Omental fat pad (tissue), 4 donors: ENCODE data around the gene GNB5. TPM values are rescaled to one million over a fixed set of nuclear protein-coding genes. Genes with fewer than 3 reads are reported as not detected.
"Not testable (repeated sequence)": the region's sequence is repeated elsewhere in the genome, so short reads cannot be mapped to it uniquely, and the experiment has no call there.

ENCODE experiments used
- ATAC-seq: fragments of 150-250 bp; one replicate; pipeline ENCODE4 v1.9.1; 2016; ENCODE audit warnings: mild to moderate bottlenecking, moderate library complexity; ENCODE audit not compliant: low FRiP score
- DNase-seq: peaks from one replicate; pipeline ENCODE4 v3.0.0-alpha.2; 2019; ENCODE audit warnings: low spot score
- total RNA-seq, 4 donors: library from RNA; depleted of rRNA; stranded (reverse); fragments of >200 nt; gene quantifications; one replicate each; pipeline ENCODE4 v1.1.0, GENCODE V29; 2016
- TF ChIP-seq, protein P1 (sequence below), 3 donors: fragments of 450-650 bp; IDR thresholded peaks; one replicate each; pipeline ENCODE4 v1.5.1; 2016 to 2017; ENCODE audit warnings: antibody characterized with exemption in 3 of 3, mild to moderate bottlenecking in 3 of 3, moderate library complexity in 2 of 3

The GNB5 gene
- total RNA-seq, 4 donors from 2014 or later = 17.2 to 27.1 (median 19.3) TPM

DNA sequence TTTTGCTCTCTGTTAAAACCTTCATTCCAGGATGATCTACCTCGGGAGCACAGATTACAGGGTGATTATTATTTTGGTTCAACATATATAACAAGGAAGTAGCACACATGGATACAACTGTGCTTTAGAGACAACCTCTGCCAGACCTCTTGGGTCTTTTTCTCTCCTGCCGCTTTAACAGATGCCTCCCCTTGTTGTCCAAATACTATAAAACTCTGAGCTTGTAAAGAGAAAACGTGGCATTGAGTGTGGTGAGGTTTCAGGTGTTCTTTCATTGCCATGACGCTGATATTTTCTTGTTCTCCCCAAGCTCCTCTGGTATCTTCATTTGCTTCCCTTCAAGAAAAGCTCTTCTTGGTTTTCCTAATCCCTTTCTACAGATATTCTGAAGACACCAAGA lies 107.6 kb downstream of the GNB5 start:
- no peak for DNase-seq
- TF ChIP-seq, protein P1, sequence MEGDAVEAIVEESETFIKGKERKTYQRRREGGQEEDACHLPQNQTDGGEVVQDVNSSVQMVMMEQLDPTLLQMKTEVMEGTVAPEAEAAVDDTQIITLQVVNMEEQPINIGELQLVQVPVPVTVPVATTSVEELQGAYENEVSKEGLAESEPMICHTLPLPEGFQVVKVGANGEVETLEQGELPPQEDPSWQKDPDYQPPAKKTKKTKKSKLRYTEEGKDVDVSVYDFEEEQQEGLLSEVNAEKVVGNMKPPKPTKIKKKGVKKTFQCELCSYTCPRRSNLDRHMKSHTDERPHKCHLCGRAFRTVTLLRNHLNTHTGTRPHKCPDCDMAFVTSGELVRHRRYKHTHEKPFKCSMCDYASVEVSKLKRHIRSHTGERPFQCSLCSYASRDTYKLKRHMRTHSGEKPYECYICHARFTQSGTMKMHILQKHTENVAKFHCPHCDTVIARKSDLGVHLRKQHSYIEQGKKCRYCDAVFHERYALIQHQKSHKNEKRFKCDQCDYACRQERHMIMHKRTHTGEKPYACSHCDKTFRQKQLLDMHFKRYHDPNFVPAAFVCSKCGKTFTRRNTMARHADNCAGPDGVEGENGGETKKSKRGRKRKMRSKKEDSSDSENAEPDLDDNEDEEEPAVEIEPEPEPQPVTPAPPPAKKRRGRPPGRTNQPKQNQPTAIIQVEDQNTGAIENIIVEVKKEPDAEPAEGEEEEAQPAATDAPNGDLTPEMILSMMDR (IDR thresholded peaks at IDR 0.05) = no peak
- no peak for ATAC-seq

DNA sequence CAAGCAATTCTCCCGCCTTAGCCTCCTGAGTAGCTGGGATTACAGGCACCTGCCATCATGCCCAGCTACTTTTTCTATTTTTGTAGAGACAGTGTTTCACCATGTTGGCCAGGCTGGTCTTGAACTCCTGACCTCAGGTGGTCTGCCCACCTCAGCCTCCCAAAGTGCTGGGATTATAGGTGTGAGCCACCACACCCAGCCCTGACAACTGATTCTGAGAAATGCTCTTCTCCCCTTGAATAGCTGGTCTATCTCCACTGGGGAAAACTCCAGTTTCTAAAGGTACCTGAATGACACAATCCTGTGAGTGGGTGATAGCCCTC lies 108.2 kb downstream of the GNB5 start:
- ATAC-seq, DNase-seq: not testable (repeated sequence)

DNA sequence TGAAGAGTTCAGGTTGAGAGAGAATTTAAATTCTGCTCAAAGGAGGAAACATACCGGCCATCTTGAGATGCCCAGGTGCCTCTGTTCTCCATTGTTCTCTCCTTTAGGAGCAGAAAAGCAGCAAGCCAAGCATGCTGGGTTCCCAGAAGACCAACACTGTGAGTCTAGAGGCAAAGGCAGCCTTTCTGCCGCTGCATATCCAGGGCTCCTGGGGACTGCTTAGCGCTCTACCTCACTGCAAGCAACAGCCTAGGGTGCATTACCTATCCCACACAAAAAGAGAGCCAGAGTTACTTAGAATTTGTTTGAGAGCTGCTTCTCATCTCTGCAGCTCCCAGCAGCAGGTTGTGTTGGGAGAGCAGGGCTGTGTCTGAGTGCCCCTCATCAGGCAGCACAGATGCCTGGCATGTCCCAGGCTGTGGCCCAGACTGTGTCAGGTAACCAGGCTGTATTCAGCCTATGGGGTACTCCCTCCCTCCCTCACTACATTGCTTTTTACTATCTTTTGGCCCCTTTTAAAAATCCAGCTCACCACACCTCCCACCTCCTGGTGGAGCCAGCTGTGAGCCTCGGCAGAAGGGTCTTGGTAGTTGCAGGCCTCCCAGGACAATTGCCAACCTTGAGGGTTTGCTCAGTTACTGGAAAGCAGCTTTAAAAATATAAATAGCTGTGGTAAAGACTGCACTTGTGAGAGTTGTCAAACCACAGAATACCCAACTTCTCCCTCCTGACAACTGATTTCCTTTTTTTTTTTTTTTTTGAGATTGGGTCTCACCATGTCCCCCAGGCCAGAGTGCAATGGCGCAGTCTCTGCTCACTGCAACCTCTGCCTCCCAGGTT lies 108.8 kb downstream of the GNB5 start:
- TF ChIP-seq, protein P1 (IDR thresholded peaks at IDR 0.05) = no peak
- no peak for ATAC-seq
- no peak for DNase-seq

DNA sequence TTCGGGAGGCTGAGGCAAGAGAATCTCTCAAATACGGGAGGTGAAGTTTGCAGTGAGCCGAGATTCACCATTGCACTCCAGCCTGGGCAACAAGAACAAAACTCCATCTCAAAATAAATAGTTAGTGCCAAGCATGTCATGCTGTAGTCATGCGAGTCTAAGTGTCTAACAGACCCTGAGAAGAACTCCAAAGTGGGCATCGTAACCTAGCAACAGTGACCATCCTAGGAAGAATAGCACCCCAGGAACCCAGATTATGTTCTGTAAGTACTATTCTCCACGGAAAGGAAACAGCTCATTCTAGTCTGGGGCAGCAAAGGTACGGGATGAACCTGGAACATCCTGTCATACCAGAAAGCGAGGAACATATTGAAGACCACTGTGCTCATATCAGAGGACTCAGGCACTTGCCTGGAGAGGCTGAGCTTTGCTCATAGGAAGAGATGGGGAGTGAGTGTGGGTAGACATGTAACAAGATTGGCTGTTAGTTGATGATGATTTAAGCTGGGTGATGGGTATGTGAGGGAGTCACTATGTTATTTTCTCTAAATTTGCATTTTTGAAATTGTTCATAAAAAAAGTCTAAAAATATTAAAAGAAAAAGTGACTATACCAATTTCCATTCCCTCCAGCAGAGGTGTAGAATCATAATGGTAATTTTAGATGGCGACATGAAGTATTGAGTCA lies 110.3 kb downstream of the GNB5 start:
- no peak for DNase-seq
- no peak for ATAC-seq
- TF ChIP-seq, protein P1 (IDR thresholded peaks at IDR 0.05) = no peak

DNA sequence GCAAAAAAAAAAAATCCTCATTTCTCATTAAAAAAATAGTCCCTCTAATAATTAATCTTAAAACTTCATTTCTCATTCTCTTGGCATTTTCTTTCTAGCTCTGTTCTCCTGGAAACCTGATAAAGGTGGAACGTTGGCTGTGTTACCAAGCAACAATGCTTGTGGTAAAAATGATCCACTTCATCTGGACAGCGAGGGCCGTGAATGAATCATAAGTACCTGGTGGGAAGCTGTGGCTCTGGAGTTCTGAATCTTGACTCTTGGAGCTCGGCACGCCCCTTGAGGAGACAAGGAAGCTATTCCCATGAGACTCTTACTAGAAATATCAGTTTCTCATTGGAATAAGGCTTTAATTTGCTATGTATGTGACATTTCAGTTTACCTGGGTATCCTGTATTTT lies 111.2 kb downstream of the GNB5 start:
- ATAC-seq (peak; percentile 58), DNase-seq (no peak)
- TF ChIP-seq, protein P1 (IDR thresholded peaks at IDR 0.05) = no peak

DNA sequence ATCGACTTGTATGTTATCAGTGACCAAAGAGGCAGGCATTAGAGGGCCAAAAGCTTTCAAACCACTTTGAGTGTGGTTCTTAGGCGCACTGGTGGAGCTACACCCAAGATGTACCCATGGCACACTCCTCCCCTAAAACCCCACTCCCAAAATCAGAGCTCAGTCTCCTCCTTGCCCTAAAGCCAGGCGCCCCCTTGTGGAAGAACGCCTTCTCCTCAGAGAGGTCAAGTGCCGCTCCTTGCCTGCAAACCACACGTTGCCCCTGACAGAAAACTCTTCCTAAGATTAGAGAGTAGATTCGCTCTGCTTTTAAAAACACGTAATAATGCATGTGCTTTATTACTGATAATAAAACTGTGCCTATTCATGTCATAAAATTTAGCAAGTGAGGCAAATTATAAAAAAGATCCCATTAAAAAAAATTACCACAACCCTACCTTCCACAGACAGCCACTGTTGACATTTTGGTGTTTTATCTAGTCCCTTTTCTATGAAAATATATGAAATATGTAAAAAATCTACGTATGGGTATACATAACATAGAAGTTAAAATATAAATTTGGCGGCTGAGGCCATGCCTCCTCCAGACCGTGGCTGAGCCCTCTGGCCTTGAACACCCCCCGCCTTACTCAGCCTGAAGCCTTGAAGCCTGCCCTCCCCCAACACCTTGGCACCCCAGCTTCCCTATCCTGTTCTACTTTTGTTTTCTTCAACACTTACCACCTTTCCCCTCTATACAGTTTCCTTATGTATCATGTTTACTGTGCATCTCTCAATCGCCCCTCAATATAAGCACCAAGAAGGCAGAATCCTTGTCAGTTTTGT lies 112.1 kb downstream of the GNB5 start:
- TF ChIP-seq, protein P1 (IDR thresholded peaks at IDR 0.05) = peak in 1 of 3 donors; percentile 12
- ATAC-seq (peak; percentile 54), DNase-seq (peak; percentile 95)

DNA sequence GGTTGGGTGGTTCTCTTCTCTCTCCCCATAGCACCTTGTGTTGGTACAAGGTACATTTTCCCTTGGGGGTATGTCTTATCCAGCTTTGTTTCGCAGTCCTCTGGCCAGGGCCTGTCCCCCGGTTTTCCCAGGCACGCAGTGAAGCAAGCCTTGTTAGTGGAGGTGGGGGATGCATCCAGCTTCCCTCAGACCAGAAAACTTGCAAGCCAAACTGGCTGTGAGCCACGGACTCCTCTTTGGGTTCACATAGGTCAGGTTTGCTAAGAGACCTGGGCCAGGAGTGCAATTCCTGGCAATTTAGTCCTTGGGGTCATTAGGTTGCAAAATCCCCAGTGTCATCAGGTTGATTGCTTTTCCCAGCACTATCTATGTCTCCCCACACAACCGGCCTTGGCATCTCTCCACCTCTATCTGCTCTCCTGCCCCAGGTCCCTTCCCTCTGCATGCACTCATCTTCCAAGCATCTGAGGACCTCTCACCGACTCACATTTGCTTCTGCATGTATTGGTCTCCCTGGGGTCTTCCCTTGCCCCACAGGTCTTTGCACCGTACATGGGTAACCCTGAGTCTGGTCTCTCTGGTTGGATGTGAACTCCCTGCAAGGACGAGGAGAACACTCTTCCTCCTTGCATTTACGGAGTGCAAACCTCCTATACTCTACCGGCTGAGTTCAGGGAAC lies 112.9 kb downstream of the GNB5 start:
- DNase-seq (no peak), ATAC-seq (peak; percentile 29)
- TF ChIP-seq, protein P1 (IDR thresholded peaks at IDR 0.05) = no peak
